Right hindlimb (tissue), 1 donor: Measurements from ENCODE around the gene B3GAT1.

ENCODE experiments used
- DNase-seq: peaks from one replicate; pipeline ENCODE4 v3.0.0-alpha.2; 2018

B3GAT1 gene

DNA sequence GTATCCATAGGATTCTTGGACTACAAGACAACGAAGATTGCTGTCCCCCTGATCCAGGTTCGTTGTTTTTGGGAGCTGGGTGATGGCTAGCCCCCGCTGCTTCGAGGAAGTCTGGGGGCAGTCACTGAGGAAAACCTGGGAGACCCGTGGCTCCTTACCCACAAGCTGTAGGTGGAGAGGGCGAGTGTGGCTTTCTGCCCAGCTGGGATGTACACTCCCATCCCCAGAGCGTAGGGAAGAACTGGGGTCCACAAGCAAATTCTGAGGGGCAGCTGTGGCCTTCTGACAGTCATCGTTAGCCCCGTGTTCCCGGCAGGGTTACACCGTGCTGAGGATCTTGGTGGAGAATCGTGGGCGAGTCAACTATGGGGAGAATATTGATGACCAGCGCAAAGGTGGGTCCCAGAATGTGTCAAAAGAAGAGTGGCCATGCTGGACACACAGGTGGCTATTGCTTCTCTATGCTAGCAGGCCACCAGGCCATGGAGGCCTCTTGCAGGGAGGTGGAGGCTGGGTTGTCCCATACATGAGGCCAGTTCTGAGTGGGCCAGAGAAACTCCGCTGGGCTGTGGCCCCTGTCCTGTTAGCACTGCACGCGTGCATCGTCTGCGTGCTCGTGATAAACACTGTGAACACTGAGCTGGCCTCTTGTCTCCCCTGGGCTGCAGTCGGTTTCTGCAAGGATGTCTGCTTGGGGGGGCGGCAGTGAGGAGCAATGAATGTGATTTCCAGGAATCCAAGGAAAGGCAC lies 40.4 kb downstream of the B3GAT1 start:
- DNase-seq = no peak

DNA sequence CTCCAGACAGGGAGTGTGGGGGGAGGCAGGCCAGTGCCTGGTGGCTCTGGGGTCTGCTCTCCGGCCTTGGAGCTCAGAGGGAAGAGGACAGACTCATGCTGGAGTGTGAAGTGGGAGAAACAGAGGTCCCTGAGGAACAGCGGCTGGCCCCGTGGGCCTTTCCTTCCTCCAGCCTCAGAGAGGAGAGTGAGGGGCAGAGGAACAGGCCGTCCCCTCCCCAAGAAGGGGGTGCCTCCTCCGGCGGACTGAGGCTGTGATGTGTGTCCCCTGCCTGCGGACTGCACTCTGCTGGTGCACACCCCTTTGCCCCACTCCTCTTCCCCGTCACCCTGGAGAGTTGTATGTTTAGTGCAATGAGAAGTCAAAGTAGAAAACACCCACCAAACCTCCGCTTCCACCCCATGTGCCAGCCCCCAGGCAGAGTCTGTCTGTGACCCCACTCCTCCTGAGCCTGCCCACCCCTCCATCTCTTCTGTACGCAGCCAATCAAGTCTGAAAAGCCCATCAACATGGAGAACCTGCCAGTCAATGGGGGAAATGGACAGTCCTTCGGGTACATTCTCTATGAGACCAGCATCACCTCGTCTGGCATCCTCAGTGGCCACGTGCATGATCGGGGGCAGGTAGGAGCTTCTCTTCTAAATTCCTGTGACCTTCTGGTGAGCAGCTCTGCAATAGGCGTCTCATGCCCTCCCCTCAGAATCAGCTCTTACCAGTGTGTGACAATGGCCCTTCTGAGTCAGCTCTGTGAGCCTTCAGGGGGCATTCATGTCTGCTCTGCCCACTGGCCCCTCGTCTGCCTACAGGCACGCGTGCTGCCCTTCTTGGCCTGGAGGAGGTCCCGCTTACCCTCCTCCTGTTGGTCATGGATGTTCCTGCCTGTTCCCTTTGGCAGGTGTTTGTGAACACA lies 41.3 kb downstream of the B3GAT1 start:
- DNase-seq = no peak

DNA sequence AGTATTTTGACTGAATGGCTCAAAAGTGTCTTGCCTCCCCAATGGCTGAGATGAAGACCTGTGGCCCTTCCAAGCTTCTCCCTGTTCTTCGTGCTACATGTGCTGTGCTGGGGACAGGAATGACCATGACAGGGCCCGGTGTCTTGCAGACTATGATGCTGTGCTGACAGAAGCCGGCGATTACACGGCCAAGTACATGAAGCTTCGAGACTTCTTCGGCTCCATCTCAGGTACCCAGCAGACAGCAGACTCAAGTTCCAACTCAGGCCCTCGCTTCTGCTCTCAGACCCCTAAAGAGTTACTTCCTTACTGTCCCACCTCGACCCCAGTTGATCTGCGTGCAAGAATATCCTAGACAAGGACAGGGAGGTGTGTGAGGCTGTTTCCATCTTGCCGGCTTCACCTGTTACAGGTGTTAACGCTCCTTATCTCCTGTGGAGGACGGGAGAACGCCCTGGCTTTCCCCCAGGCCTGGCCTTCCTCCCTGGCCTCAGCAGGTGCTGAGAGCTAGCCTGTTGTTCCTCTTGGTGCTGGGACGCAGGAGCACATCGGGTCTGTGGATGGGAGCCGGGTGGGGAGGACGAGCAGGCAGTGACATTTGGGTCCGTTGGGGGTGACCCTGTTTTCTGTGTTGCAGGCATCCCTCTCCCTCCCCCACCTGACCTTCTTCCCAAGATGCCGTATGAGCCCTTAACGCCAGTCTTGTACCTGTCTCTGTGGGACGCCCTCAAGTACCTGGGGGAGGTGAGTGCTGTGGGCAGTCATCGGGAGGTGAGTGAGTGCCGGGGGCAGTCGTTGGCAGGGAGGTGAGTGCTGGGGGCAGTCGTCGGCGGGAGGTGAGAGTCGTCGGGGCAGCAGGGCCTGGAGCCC lies 42.2 kb downstream of the B3GAT1 start:
- DNase-seq = no peak

DNA sequence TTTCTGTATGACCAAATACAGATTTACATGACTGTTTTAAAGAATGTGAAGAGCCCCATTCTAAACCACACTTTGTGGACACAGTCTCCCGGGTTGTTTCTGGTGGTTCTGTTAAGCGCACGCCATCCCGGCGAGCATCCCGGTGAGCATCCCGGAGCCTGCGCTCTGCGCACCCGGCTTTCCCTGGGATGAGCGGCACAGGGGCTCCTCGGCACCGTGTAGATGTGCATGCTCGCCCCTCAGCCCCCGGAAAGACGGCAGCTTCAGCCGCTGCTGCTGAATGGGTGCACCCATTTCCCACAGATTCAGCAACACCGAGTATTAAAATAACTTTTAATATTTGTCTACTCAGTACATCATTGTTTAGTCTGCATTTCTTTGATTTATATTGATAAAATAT lies 44.3 kb downstream of the B3GAT1 start:
- no peak for DNase-seq

DNA sequence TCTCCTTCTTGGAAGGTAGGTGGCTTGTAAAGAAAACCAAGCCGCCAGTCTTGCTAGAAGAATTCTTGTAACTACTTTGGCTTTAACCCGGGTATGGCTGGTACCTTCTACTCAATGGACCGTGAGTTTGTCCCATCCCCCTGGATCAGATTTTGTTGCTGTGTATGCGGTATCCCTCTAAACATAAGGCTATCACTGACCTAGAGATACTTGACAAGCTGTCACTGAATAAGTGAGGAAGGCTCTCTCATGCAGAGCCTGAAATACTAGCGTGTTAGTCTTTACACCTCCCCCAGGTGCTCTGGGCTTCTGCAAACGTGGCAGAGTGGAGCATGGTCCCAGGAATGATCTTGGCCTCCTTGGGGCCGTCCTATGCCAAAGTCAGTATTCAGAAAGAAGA lies 45.8 kb downstream of the B3GAT1 start:
- DNase-seq = no peak

DNA sequence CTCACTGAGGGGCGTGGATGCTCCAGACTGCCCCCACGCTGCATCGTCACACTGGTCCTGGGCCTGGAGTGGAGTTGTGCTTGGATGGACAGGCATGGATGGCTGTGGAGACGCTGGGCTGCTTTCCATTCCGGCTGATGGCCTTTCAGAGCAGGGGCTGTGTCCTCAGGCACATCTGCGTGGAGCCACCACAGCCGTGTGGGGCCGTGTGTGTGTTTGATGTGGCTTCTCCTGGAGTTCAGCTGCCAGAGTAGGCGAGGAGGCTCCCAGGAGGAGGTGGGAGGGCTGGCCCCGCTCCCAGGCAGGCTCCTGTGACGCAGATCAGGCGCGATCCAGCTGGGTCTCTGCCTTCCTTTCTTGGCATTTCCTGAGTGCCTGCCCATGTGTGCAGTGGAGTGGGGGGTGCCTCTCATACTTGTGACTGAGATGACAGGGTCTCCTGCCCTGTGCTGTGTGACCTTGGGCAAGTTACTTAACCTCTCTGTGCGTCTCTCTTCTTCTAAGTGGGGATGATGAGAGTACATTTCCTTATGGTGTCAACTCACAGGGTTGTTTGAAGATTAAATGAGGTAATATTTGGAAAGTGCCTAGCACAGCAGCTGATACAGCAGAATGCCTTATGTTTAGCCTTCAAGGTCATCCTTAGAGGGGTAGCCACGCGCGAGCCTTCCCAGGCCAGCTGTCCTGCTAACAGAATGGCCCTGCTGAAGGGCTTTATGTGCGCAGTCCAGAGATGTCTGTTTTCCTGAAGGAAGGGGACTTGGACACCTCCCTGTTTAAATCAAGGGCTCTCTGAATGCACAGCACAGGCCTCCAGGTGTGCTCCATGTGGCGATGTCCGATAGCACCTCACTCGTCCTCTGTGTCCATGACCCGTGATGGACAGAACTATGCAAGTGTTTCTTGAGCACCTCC lies 46.8 kb downstream of the B3GAT1 start:
- DNase-seq = no peak

DNA sequence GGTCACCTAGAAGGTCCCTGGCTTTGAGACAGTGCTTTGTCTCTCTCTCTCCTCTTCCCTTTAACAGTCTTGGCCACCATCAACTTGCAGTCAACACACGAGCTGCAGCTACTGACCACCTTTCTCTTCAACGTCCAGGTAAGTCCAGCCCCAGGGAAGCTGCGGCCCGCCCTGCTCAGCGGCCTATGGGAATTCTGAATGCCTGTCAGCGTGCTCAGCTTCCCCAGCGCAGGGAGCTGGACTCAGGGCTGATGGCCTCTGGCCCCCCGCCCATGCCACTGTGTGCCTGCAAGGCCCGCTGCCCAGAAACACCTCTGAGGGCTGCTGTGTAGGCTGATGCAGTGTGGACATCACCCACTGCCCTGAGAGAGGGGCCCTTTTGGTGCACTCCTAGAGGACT lies 47.8 kb downstream of the B3GAT1 start:
- no peak for DNase-seq

DNA sequence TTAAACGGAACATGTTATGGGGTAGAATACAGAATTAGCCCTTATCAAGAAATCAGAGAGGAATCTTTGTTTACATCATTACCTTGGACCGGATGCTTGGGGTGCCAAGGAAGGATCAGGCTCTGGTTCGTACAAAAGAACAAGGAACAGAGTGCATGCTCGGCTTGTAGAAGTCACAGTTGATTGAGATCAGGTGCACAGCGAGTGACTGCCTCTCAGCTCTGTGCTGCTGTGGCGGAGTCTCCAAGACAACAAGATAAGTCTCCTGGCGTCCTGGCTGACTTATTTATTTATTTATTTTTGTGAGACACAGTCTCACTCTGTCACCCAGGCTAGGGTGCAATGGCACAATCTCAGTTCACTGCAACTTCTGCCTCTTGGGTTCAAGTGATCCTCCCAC lies 48.5 kb downstream of the B3GAT1 start:
- DNase-seq = no peak

DNA sequence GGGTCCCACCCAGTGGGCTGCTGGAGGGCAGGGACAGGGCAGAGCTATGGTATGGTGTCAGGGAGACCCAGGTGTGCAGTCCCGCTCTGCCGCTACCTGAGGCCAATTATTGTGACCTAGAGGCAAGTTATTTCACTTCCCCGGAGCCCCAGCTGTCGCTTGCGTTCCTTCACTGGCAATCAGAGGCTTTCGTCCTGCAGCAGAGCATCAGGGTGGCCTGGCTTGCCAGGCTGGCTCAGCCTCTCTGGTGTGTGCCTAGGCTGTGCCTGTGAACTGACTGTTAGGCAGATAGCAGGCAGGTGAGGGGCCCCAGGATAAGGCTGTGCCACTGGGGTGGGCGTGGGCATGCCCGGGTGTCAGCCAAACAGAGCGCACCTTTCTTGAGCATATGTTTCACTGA lies 48.9 kb downstream of the B3GAT1 start:
- no peak for DNase-seq

DNA sequence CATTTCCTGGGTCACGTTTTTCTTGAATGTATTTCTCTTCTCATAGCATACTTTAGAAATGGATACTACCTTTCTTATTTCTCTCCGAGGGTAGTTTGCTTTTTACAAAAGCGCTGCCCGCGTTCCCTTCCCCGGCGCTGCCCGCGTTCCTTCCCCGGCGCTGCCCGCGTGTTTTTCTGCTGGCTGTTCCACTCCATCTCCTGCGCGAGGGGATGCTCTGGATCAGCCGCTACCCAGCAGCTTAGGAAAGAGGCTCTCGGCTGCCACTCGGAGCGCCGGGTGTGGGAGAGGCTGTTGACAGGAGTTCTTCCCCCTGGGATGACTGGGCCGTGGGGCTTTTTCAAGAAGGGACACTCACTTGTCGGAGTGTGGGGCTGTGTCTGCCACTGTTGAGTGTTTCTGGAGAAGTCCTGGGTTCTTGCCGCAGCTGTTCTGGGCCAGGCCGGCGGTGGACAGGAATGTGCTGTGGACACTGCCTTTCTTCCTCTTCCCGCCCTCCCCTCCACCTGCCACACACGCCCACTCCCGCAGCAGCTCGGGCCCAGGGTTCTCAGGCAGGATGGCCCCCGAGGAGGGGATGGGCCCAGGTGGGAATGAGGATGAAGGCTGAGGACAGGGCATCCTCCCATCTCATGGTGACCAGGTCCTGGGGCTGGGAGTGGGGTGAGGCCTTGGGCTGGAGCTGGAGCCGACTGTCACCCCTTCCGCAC lies 49.7 kb downstream of the B3GAT1 start:
- DNase-seq = no peak

DNA sequence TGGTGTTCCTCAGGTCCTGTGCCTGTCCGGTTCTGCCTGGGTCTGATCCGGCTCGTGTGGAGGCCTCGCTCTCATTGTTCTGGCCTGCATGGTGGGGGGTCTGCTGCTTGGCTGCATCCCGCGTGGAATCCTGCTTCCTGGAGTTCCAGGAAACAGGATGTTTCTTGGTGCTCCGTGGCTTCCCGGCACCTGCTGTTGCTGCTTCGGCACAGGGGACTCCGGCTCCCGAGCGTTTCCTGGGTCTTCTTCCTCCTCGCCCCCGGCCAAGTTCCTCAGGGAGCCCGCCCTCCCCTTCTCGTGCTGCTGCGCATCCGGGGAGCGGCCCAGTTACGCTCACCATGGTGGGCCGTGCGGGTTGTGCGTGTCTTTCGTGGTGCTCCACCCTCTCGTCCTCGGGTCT lies 50.4 kb downstream of the B3GAT1 start:
- DNase-seq = no peak

DNA sequence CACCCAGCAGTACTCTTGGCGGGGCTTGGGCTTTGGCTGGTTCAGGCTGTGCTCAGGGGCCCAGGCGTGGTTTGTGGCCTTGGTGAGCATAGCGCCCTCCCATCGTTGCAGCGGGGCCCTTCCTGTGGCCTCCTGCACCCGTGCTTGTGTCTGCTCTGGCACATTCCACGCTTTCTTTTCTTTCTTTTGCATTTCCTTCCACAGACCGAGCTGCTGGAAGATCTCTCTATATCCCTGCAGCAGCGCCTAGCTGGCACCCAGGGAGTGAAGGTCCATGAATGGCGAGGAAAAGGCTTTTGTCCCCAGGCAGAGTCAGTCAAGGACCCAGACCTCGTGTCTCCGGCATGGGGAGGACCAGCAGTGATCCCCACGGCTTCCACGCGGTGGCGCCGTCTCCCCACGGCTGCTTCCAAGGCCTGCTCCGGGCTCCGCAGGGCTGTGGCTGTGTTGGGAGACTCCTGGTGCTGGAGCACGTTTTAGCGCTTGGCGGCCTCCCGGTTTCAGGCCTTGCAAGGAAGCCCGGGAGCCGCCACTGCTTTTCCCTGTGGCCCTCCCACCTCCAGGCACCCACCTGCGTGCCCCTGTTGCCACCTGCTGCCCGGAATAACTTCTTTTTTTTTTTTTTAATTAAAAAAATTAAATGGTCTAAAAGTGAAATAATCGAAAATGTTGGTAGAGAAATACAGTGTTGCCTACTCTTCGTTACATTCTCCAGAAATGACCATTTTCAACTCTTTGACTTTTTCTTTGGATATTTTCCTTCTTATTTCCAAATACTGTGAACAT lies 51.8 kb downstream of the B3GAT1 start:
- peak; percentile 87 for DNase-seq

DNA sequence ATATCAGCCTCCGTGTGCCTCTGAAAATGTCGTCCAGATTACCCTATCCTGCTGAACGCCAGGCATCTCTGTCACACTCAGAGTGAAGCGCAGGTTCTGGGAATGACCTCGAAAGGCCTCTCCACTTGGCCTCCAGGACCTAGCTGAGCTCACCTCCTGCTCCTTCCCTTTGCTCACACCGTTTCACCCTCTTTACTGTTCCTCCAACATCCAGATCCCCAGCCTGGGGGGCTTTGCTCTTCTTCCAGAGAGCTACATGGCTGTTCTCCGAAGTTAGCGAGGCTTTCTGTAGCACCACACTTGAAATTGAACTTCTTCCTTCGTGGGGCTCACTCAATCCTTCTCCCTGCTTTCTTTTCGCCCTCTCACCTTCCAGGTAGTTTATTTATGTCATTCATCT lies 52.4 kb downstream of the B3GAT1 start:
- DNase-seq = no peak

DNA sequence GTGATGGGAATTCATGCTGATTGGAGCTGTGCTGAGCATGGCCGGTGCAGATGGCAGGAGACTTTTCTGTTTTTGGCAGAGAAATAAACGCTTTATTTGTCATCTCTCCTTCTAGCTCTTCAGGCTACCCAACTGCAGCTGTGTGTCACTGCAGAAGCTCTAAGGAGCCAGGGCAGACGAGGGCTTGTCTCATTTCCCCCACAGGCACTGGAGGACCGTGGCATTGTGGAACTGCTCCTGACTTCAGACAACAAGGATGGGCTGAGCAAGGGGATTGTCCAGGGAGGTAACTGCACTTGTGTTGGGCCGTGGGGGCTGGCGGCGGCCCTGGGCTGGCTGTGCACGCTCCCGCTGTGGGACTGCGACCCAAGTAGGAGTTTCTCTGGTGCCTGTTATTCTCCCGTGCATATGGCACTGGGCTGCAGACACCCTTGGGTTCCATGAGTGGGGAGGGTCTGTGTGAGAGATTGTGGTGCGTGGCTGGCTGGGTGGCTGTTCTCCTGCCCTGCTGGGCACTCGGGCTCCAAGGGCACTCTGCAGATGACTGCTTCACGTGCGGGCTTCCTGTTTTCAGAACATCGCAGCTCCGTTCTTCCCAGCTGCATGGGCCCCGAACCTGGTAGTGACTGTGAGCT lies 53.1 kb downstream of the B3GAT1 start:
- DNase-seq = no peak

DNA sequence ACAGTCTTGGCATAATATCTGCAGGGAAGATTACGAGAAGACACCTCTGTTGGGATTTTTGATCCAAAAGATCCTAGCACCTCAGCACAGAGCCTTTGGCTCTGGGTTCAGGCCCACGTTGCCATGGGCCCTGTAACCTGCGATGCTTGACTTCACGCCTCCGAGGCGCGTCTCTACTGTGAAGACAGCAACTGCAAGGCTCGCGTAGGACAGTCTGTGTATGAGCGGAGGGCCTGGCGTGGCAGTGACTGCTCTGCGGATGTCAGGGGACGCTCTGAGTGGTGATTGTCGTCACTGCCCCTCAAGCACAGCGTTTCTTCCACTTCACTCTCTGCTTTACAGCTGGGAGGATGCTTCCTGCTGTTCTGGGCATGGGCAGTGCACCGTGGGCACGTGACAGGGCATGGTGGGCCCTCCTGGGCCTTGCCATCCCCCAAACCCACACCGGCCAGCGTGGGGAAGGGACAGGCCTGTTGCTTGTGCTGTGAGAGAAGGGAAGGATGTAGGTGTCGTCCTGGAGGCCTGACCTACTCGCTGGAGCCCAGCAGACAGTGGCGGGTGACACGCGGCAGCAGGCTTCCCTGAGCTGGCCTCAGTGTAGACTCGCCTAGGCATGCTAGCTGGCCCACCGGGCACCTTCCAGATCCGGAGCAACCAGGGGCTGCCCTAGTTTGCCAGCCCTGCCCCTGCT lies 53.7 kb downstream of the B3GAT1 start:
- DNase-seq = no peak

DNA sequence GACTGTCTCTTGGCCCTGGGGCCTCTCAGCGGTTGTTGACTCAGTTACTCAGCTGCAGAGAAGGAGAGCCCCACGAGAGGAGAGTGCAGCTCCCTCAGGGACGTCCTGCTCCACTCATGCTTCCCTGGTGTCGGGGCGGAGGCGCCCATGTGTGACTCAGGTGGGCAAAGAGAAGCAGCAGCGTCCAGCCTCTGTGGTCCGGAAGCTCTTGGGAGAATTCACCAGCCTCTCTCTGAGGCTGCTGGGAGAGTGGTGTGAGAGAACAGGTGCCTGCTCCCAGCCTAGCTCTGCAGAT lies 54.5 kb downstream of the B3GAT1 start:
- no peak for DNase-seq

DNA sequence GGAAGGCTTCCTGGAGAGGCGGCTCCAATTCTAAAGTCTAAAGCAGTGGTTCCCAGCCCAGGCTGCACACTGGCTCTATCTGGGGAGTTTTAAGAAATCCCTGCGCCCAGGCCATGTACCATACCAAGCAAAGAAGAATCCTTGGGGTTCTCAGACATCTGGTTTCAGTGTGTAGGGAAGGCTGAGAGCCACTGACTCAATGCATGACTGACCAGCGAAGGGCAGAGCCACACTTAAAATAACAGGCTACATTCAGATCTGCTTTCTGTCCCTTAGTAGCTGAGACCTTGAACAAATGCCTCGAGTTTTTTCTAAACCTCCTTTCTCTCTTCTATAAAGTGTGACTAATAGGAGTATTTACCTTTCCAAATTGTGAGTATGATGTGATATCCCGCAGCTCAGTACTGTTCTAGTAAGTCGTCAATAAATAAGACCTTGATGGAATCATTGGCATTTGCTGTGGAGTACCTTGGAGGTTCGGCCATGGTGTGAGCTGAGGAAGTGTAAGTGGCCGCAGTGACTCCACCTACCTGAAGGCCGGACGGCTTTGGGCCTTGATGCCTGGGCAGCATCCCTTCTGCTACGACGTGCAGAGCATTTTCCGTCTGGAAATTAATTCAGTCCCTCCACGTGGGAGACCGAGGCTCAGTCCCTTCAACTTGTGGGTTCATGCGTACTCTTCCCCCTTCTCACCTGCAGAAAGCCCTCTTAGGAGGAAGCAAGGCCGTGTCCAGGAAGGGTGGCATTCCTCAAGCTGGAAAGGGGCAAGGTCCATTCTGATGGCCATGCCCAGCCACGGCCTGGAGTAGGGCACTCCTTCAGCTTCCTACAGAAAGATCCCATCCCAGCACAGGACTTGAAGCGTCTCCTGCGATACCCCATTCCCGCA lies 55.1 kb downstream of the B3GAT1 start:
- no peak for DNase-seq

DNA sequence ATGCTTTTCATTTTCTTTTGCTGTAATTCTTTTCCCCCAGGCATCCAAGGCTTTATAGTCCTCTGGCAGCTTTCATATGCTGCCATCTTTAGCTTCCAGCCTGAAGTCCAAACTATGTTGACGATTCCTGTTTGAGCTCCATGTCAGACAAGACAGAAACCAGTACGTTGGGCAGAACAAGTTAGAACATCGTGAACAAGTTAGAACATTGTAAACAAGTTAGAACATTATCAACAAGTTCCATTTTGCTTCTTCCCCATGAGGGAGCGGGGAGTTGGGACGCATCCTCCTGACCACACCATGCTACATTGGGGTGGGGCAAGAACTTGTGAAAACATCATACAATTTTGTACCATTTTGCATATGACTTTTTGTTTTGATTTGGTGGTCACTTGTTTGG lies 56.4 kb downstream of the B3GAT1 start:
- no peak for DNase-seq

DNA sequence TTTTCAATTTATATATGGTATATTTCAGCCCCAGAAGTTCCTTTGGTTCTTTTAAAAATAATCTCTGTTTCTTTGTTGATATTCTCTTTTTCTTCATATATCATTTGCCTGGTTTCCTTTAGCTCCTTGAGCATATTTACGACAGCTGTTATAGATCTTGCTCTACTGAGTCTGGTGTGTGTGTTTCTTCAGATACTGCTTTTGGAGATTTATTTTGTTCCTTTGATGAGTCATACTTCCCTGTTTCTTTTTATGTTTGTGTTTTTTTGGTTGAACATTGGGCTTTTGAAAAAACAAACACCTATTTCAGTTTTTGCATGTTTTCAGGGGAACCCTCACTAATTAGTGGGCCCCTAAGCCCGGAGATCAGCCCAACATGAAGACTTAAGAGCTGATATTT lies 56.9 kb downstream of the B3GAT1 start:
- no peak for DNase-seq
